HG02642 (cell line): ENCODE results near the gene GAREM1.
"Not testable (repeated sequence)": the region's sequence is repeated elsewhere in the genome, so short reads cannot be mapped to it uniquely, and the experiment has no call there.

Source experiments
- ATAC-seq: cut with Tn5 transposase; IDR thresholded peaks from one replicate; pipeline ENCODE4 v1.9.1; 2021; ENCODE audit warnings: mild to moderate bottlenecking; ENCODE audit not compliant: unreplicated experiment, poor library complexity

GAREM1 gene

GRCh38 chr18:32470714-32471633, at the start of gene GAREM1:
Gene GAREM1, minus strand, starts transcription at chr18:32470882. Its CDS starts 454 bp downstream, at chr18:32470428.
- peak; percentile 98 for ATAC-seq

- ATAC-seq = no peak
These were observed 40.5 kb upstream of the GAREM1 start for GRCh38 chr18:32511147-32511546.

- ATAC-seq = no peak
These were observed 38.4 kb upstream of the GAREM1 start for GRCh38 chr18:32509111-32509510.

GRCh38 chr18:32507093-32507492, 36.4 kb upstream of the GAREM1 start:
- no peak for ATAC-seq

- ATAC-seq = no peak
These were observed 31.3 kb upstream of the GAREM1 start for GRCh38 chr18:32502014-32502413.

- ATAC-seq = not testable (repeated sequence)
These were observed 30.6 kb upstream of the GAREM1 start for GRCh38 chr18:32501242-32501641.

GRCh38 chr18:32483002-32483401, 12.3 kb upstream of the GAREM1 start:
- no peak for ATAC-seq

- no peak for ATAC-seq
These were observed 11.4 kb upstream of the GAREM1 start for GRCh38 chr18:32482117-32482516.

GRCh38 chr18:32480581-32480980, 9.9 kb upstream of the GAREM1 start:
- ATAC-seq = no peak

GRCh38 chr18:32478807-32479206, 8.1 kb upstream of the GAREM1 start:
- ATAC-seq = no peak

- ATAC-seq = no peak
These were observed 7.6 kb upstream of the GAREM1 start for GRCh38 chr18:32478317-32478716.

GRCh38 chr18:32476106-32476505, 5.4 kb upstream of the GAREM1 start:
- no peak for ATAC-seq

- ATAC-seq = not testable (repeated sequence)
These were observed 4.4 kb upstream of the GAREM1 start for GRCh38 chr18:32475069-32475468.

- ATAC-seq = no peak
These were observed 2.6 kb upstream of the GAREM1 start for GRCh38 chr18:32473325-32473724.

GRCh38 chr18:32472841-32473240, 2.2 kb upstream of the GAREM1 start:
- no peak for ATAC-seq

- no peak for ATAC-seq
These were observed 295 bp downstream of the GAREM1 start for GRCh38 chr18:32470460-32470713.

- no peak for ATAC-seq
These were observed 807 bp downstream of the GAREM1 start for GRCh38 chr18:32469691-32470459.

GRCh38 chr18:32469190-32469651, 1.5 kb downstream of the GAREM1 start:
- no peak for ATAC-seq

- ATAC-seq = no peak
These were observed 2.4 kb downstream of the GAREM1 start for GRCh38 chr18:32468147-32468845.

GRCh38 chr18:32461709-32462272, 8.9 kb downstream of the GAREM1 start:
- ATAC-seq = no peak
